K562 (cell line): ENCODE measurements around the gene MAML3. TPM values are rescaled to one million over a fixed set of nuclear protein-coding genes. Genes with fewer than 3 reads are reported as not detected.

Source experiments
- ATAC-seq: fragments of 200-7000 bp; cut with Tn5 transposase; 3 replicates; pipeline ENCODE4 v1.9.1; 2020; ENCODE audit warnings: moderate library complexity
- BruUV-seq: library from RNA; stranded (reverse); fragments of 400-500 nt; replicated peaks from 2 replicates; lab custom pipeline; 2021; lab: Mats Ljungman, UMichigan
- CTCF ChIA-PET: fragments of 300-600 bp; formaldehyde crosslinking; extraction: SDS; loops from one replicate; lab custom pipeline; 2021; ENCODE audit warnings: low intra/inter-chr PET ratio; lab: Yijun Ruan, JAX
- POLR2A ChIA-PET: fragments of 300-600, 350-650 bp; sonication (Branson Sonifier 250); formaldehyde crosslinking; extraction: SDS; loops from one replicate; lab custom pipeline; 2021; ENCODE audit warnings: antibody characterized with exemption, inconsistent platforms; lab: Yijun Ruan, JAX
- DNase-seq, 4 experiments: peaks; one replicate each; pipeline versions ENCODE4 v3.0.0 to v3.0.0-alpha.2; 2011 to 2018; ENCODE audit warnings: low spot score in 3 of 4, mixed read lengths in 3 of 4; ENCODE audit errors: extremely low read depth in 1 of 4
- FAIRE-seq: peaks from 2 replicates; lab custom pipeline; 2011; peaks lifted over from hg19 to GRCh38; lab: Jason Lieb, UNC
- H2AFZ ChIP-seq: 2 replicates; pipeline ENCODE4 v1.6.0; 2011; ENCODE audit warnings: low read depth, low read length, control low read depth, inconsistent platforms
- H3K27ac ChIP-seq: fragments of 200-600 bp; 3 replicates; pipeline ENCODE4 v1.8.0; 2011; ENCODE audit warnings: low read depth, mild to moderate bottlenecking, control low read depth, inconsistent platforms, low read length, moderate library complexity, mixed read lengths; ENCODE audit errors: extremely low read depth
- H3K27me3 ChIP-seq, 2 experiments: fragments of 300-600 bp in 1 of 2; 2 replicates in 1 of 2; 3 replicates in 1 of 2; pipeline versions ENCODE4 v1.6.0 to v1.8.0; 2011; ENCODE audit warnings: inconsistent platforms in 2 of 2, low read length in 2 of 2, mild to moderate bottlenecking in 1 of 2, mixed read lengths in 1 of 2, moderate library complexity in 1 of 2; ENCODE audit not compliant: control insufficient read depth in 2 of 2, insufficient read depth in 2 of 2
- H3K36me3 ChIP-seq: fragments of 300-600 bp; 3 replicates; pipeline ENCODE4 v1.8.0; 2011; ENCODE audit warnings: mild to moderate bottlenecking, low read length, inconsistent platforms; ENCODE audit not compliant: control insufficient read depth, insufficient read depth
- H3K4me1 ChIP-seq, 2 experiments: fragments of 200-600 bp in 1 of 2; replicated peaks in 1 of 2; 2 replicates in 1 of 2; 3 replicates in 1 of 2; pipeline versions ENCODE4 v1.5.1 to v1.8.0; 2011; ENCODE audit warnings: inconsistent platforms in 2 of 2, low read length in 2 of 2, mild to moderate bottlenecking in 1 of 2, mixed read lengths in 1 of 2, moderate library complexity in 1 of 2; ENCODE audit not compliant: control insufficient read depth in 2 of 2, insufficient read depth in 2 of 2
- H3K4me2 ChIP-seq: 2 replicates; pipeline ENCODE4 v1.6.1; 2011; ENCODE audit warnings: low read length, control low read depth, inconsistent platforms, mixed read lengths; ENCODE audit not compliant: insufficient read depth
- H3K4me3 ChIP-seq: fragments of 200-600 bp; sonication (generic), shearing (Covaris generic); 2 replicates; pipeline ENCODE4 v1.5.1; 2016; ENCODE audit warnings: control low read depth, inconsistent platforms
- H3K79me2 ChIP-seq: fragments of 200-600 bp; 3 replicates; pipeline ENCODE4 v1.8.0; 2011; ENCODE audit warnings: low read length, inconsistent platforms; ENCODE audit not compliant: control insufficient read depth, insufficient read depth
- H3K9ac ChIP-seq, 2 experiments: 2 replicates each; pipeline versions ENCODE4 v1.6.0 to v1.6.1; 2011; ENCODE audit warnings: low read depth in 2 of 2, low read length in 2 of 2, control low read depth in 1 of 2, inconsistent platforms in 1 of 2, mild to moderate bottlenecking in 1 of 2, mixed read lengths in 1 of 2; ENCODE audit not compliant: insufficient read depth in 1 of 2
- H3K9me1 ChIP-seq: one replicate; pipeline ENCODE4 v1.6.0; 2011; ENCODE audit warnings: inconsistent platforms, mild to moderate bottlenecking, low read length, moderate library complexity; ENCODE audit not compliant: control insufficient read depth, insufficient read depth
- H3K9me3 ChIP-seq: replicated peaks from 2 replicates; pipeline ENCODE4 v1.5.1; 2011; ENCODE audit warnings: low read depth, low read length, inconsistent platforms; ENCODE audit not compliant: control insufficient read depth, insufficient read depth
- H4K20me1 ChIP-seq: replicated peaks from 2 replicates; pipeline ENCODE4 v1.6.1; 2011; ENCODE audit warnings: low read length, inconsistent platforms, mixed read lengths; ENCODE audit not compliant: control insufficient read depth, insufficient read depth
- FUS ChIP-seq: fragments of 200-400 bp; formaldehyde crosslinking; optimal IDR thresholded peaks from 2 replicates; pipeline ENCODE3; 2017; ENCODE audit warnings: low read depth, low read length
- PCBP2 ChIP-seq: fragments of 200-400 bp; formaldehyde crosslinking; IDR thresholded peaks from 2 replicates; pipeline ENCODE4 v1.6.1; 2018; ENCODE audit warnings: low read length, low read depth, mild to moderate bottlenecking, moderate library complexity; ENCODE audit not compliant: poor library complexity, severe bottlenecking
- ZNF551 ChIP-seq: fragments of 250-450 bp; sonication (Bioruptor Pico); IDR thresholded peaks from 2 replicates; pipeline ENCODE4 v1.5.0; 2021; ENCODE audit warnings: mild to moderate bottlenecking, moderate library complexity
- ZNF75A ChIP-seq: fragments of 450-650 bp; formaldehyde crosslinking; IDR thresholded peaks from 2 replicates; pipeline ENCODE4 v1.4.0; 2020; ENCODE audit warnings: mild to moderate bottlenecking
- ZNF830 ChIP-seq: fragments of 250-450 bp; sonication (Bioruptor Pico); IDR thresholded peaks from 2 replicates; pipeline ENCODE4 v1.5.0; 2021; ENCODE audit warnings: mild to moderate bottlenecking
- WGBS: fragments of 100-300 bp; shearing (Covaris generic); methylation state at CpG from one replicate; pipeline ENCODE4 v1.1.6; 2016; ENCODE audit warnings: low coverage, mixed read lengths; ENCODE audit not compliant: insufficient coverage; ENCODE audit errors: missing lambda C conversion rate; 5-methylcytosine and 5-hydroxymethylcytosine counted together
- in situ Hi-C: fragments of 300-500 bp; cut with MboI; formaldehyde crosslinking; loops from 4 replicates; pipeline ENCODE4 v1.15.0; 2018; ENCODE audit warnings: inconsistent platforms, mixed read lengths
- intact Hi-C: fragments of 100-400 bp; cut with micrococcal nuclease; formaldehyde crosslinking; loops from 2 replicates; pipeline ENCODE4 v1.14.2; 2022
- polyA plus RNA-seq, 8 experiments: library from polyadenylated mRNA; depleted of rRNA in 4 of 8; stranded (reverse) in 5 of 8; unstranded in 3 of 8; fragments of >200 nt; fragmentation: Nextera tagmentation in 2 of 8; fragmentation: Illumina TruSeq in 1 of 8; extraction: Ambion mirVana in 2 of 8; extraction: Trizol in 1 of 8; gene quantifications; 2 replicates each; pipeline versions ENCODE4 v1.2.1 to v1.2.3, GENCODE V29; 2011 to 2014; ENCODE audit warnings: inconsistent platforms in 1 of 8, missing spikeins in 1 of 8
- total RNA-seq, 7 experiments: library from RNA; depleted of rRNA in 6 of 7; stranded (reverse); fragments of >200 nt in 6 of 7; fragmentation: Illumina TruSeq in 2 of 7; extraction: Trizol in 2 of 7; gene quantifications; 2 replicates each; pipeline versions ENCODE4 v1.2.1 to v1.2.3, GENCODE V29; 2011 to 2021; ENCODE audit warnings: low replicate concordance in 1 of 7
- TF ChIP-seq, protein P1 (sequence below): IDR thresholded peaks from 2 replicates; pipeline ENCODE4 v1.6.1; 2011; ENCODE audit warnings: borderline replicate concordance, low read depth, mild to moderate bottlenecking, moderate library complexity, low read length; ENCODE audit not compliant: insufficient read depth, poor library complexity, severe bottlenecking
- TF ChIP-seq, protein P2 (sequence below): fragments of 450-650 bp; IDR thresholded peaks from 2 replicates; pipeline ENCODE4 v1.6.1; 2018; ENCODE audit warnings: mild to moderate bottlenecking, low read depth; ENCODE audit not compliant: partially characterized antibody
- TF ChIP-seq, protein P3 (sequence below): fragments of 250-450 bp; sonication (Bioruptor Pico); IDR thresholded peaks from 2 replicates; pipeline ENCODE4 v1.8.0; 2022; ENCODE audit warnings: inconsistent platforms, mild to moderate bottlenecking, moderate library complexity, borderline replicate concordance
- TF ChIP-seq, protein P4 (sequence below): fragments of 450-650 bp; IDR thresholded peaks from 2 replicates; pipeline ENCODE4 v1.6.1; 2016; ENCODE audit warnings: mild to moderate bottlenecking
- TF ChIP-seq, protein P5 (sequence below): fragments of 250-450 bp; sonication (Bioruptor Pico); IDR thresholded peaks from 2 replicates; pipeline ENCODE4 v1.5.0; 2022; ENCODE audit warnings: mild to moderate bottlenecking

The MAML3 gene
- total and polyA plus RNA-seq, 9 of the 15 experiments (the other 6 are each of a cell fraction or from before 2014, with no cell fraction given): 0.01 to 0.55 (median 0.25) TPM

DNA sequence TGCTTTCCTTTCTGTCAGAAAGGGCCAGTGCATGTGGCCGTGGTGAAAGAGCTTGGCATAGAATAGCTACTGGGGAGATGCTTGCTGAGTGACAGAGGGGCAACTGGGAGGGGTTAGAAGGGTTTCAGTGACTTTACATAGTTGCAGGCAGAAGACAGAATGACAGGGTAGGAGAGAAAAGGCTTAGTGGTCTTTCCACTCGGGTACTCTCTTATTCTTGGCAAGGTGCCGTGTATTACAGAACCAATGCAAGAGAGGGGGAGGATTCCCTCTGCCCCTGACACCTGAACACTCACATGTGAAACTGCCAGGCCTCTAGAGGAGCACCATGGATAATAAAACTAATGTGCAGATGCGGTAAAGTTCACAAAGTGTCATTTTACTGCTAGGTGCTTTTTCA lies 260.2 kb downstream of the MAML3 start:
- no peaks in the 10 kb centered on the region for H3K9me3 ChIP-seq
- in situ Hi-C loops: no loop called here
- POLR2A ChIA-PET: interaction anchor here (1.0 kb wide), 1 partner anchor 15 kb away, joined by 3 read pairs; no protein-coding TSS in a partner anchor

More for the DNA sequence above, 260.2 kb downstream of the MAML3 start:
- H3K27me3 ChIP-seq: peaks cover 12 to 14% of the 10 kb centered on the region in 2 experiments; a peak in 4 of 5 replicates
- no TSS peak for BruUV-seq
- FAIRE-seq (no peak), DNase-seq (no peak), ATAC-seq (no peak)
- H4K20me1 ChIP-seq: no peaks in the 10 kb centered on the region
- intact Hi-C loops: no loop called here
- no peak overlapping the region for H3K4me2 ChIP-seq
- H3K36me3 ChIP-seq: no peaks in the 10 kb centered on the region
- H3K9ac ChIP-seq: no peak overlapping the region
- H3K79me2 ChIP-seq: no peaks in the 10 kb centered on the region
- H3K9me1 ChIP-seq: no peaks in the 10 kb centered on the region
- H3K4me1 ChIP-seq: no peaks in the 10 kb centered on the region
- no peak overlapping the region for H3K27ac ChIP-seq
- 0% methylated on average over 4 of the region's 4 CpGs for WGBS
- CTCF ChIA-PET: no interaction called here
- no peak overlapping the region for H2AFZ ChIP-seq
- TF ChIP-seq PCBP2 (no peak), ZNF75A (no peak), FUS (no peak), ZNF551 (CRISPR knock-in tag) (no peak), ZNF830 (no peak)
- TF ChIP-seq, protein P1, sequence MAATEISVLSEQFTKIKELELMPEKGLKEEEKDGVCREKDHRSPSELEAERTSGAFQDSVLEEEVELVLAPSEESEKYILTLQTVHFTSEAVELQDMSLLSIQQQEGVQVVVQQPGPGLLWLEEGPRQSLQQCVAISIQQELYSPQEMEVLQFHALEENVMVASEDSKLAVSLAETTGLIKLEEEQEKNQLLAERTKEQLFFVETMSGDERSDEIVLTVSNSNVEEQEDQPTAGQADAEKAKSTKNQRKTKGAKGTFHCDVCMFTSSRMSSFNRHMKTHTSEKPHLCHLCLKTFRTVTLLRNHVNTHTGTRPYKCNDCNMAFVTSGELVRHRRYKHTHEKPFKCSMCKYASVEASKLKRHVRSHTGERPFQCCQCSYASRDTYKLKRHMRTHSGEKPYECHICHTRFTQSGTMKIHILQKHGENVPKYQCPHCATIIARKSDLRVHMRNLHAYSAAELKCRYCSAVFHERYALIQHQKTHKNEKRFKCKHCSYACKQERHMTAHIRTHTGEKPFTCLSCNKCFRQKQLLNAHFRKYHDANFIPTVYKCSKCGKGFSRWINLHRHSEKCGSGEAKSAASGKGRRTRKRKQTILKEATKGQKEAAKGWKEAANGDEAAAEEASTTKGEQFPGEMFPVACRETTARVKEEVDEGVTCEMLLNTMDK: no peak
- TF ChIP-seq, protein P2, sequence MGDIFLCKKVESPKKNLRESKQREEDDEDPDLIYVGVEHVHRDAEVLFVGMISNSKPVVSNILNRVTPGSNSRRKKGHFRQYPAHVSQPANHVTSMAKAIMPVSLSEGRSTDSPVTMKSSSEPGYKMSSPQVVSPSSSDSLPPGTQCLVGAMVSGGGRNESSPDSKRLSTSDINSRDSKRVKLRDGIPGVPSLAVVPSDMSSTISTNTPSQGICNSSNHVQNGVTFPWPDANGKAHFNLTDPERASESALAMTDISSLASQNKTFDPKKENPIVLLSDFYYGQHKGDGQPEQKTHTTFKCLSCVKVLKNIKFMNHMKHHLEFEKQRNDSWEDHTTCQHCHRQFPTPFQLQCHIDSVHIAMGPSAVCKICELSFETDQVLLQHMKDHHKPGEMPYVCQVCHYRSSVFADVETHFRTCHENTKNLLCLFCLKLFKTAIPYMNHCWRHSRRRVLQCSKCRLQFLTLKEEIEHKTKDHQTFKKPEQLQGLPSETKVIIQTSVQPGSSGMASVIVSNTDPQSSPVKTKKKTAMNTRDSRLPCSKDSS: no peak
- TF ChIP-seq, protein P3, sequence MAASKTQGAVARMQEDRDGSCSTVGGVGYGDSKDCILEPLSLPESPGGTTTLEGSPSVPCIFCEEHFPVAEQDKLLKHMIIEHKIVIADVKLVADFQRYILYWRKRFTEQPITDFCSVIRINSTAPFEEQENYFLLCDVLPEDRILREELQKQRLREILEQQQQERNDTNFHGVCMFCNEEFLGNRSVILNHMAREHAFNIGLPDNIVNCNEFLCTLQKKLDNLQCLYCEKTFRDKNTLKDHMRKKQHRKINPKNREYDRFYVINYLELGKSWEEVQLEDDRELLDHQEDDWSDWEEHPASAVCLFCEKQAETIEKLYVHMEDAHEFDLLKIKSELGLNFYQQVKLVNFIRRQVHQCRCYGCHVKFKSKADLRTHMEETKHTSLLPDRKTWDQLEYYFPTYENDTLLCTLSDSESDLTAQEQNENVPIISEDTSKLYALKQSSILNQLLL (CRISPR knock-in tag): no peak
- TF ChIP-seq, protein P4, sequence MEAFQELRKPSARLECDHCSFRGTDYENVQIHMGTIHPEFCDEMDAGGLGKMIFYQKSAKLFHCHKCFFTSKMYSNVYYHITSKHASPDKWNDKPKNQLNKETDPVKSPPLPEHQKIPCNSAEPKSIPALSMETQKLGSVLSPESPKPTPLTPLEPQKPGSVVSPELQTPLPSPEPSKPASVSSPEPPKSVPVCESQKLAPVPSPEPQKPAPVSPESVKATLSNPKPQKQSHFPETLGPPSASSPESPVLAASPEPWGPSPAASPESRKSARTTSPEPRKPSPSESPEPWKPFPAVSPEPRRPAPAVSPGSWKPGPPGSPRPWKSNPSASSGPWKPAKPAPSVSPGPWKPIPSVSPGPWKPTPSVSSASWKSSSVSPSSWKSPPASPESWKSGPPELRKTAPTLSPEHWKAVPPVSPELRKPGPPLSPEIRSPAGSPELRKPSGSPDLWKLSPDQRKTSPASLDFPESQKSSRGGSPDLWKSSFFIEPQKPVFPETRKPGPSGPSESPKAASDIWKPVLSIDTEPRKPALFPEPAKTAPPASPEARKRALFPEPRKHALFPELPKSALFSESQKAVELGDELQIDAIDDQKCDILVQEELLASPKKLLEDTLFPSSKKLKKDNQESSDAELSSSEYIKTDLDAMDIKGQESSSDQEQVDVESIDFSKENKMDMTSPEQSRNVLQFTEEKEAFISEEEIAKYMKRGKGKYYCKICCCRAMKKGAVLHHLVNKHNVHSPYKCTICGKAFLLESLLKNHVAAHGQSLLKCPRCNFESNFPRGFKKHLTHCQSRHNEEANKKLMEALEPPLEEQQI: no peak
- TF ChIP-seq, protein P5, sequence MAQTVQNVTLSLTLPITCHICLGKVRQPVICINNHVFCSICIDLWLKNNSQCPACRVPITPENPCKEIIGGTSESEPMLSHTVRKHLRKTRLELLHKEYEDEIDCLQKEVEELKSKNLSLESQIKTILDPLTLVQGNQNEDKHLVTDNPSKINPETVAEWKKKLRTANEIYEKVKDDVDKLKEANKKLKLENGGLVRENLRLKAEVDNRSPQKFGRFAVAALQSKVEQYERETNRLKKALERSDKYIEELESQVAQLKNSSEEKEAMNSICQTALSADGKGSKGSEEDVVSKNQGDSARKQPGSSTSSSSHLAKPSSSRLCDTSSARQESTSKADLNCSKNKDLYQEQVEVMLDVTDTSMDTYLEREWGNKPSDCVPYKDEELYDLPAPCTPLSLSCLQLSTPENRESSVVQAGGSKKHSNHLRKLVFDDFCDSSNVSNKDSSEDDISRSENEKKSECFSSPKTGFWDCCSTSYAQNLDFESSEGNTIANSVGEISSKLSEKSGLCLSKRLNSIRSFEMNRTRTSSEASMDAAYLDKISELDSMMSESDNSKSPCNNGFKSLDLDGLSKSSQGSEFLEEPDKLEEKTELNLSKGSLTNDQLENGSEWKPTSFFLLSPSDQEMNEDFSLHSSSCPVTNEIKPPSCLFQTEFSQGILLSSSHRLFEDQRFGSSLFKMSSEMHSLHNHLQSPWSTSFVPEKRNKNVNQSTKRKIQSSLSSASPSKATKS (CRISPR knock-in tag): no peak
- no peak overlapping the region for H3K4me3 ChIP-seq
